Right kidney (tissue), 1 donor: ENCODE results near the gene ZBTB7C.

Experiments
- DNase-seq: peaks from one replicate; pipeline ENCODE4 v3.0.0-alpha.2; 2016

ZBTB7C gene

GRCh38 chr18:48216639-48217257, 192.4 kb downstream of the ZBTB7C start:
- no peak for DNase-seq

- DNase-seq, result no peak
Measured at GRCh38 chr18:48215876-48216638, 193.1 kb downstream of the ZBTB7C start.

GRCh38 chr18:48213791-48214190, 195.4 kb downstream of the ZBTB7C start:
- no peak for DNase-seq

GRCh38 chr18:48208432-48209140, 200.6 kb downstream of the ZBTB7C start:
- no peak for DNase-seq

- DNase-seq, result no peak
Measured at GRCh38 chr18:48207733-48208132, 201.4 kb downstream of the ZBTB7C start.

GRCh38 chr18:48206887-48207286, 202.3 kb downstream of the ZBTB7C start:
- DNase-seq, result no peak

GRCh38 chr18:48203961-48204666, 205.1 kb downstream of the ZBTB7C start:
- no peak for DNase-seq

- no peak for DNase-seq
Measured at GRCh38 chr18:48203288-48203945, 205.8 kb downstream of the ZBTB7C start.

GRCh38 chr18:48202350-48203260, 206.6 kb downstream of the ZBTB7C start:
- DNase-seq, result no peak

- no peak for DNase-seq
Measured at GRCh38 chr18:48202006-48202348, 207.2 kb downstream of the ZBTB7C start.

GRCh38 chr18:48201337-48202005, 207.7 kb downstream of the ZBTB7C start:
- DNase-seq, result no peak

- no peak for DNase-seq
Measured at GRCh38 chr18:48200631-48201336, 208.4 kb downstream of the ZBTB7C start.

- no peak for DNase-seq
Measured at GRCh38 chr18:48199399-48199798, 209.8 kb downstream of the ZBTB7C start.

- no peak for DNase-seq
Measured at GRCh38 chr18:48197819-48198218, 211.4 kb downstream of the ZBTB7C start.

- DNase-seq, result no peak
Measured at GRCh38 chr18:48195787-48196186, 213.4 kb downstream of the ZBTB7C start.

- DNase-seq, result no peak
Measured at GRCh38 chr18:48194591-48195181, 214.5 kb downstream of the ZBTB7C start.

- DNase-seq, result peak; percentile 22
Measured at GRCh38 chr18:48193521-48194492, 215.4 kb downstream of the ZBTB7C start.

GRCh38 chr18:48192542-48192941, 216.6 kb downstream of the ZBTB7C start:
- DNase-seq, result no peak
